LNCaP clone FGC (cell line): ENCODE data around the gene MYADML2.
"Not testable (repeated sequence)": the region's sequence is repeated elsewhere in the genome, so short reads cannot be mapped to it uniquely, and the experiment has no call there.

Experiments used
- DNase-seq: peaks from one replicate; pipeline ENCODE4 v3.0.0-alpha.2; 2011; ENCODE audit warnings: low read depth
- H3K4me3 ChIP-seq: 2 replicates; pipeline ENCODE4 v1.5.1; 2011; ENCODE audit warnings: mild to moderate bottlenecking, low read depth, low read length, control low read depth
- CTCF ChIP-seq: IDR thresholded peaks from 2 replicates; pipeline ENCODE4 v1.5.1; 2012; ENCODE audit warnings: mild to moderate bottlenecking; ENCODE audit not compliant: control insufficient read depth, insufficient read depth; ENCODE audit errors: extremely low read depth

MYADML2 gene

GRCh38 chr17:81918832-81919545 lies 28.0 kb downstream of the MYADML2 start:
- DNase-seq: no peak
- no peak overlapping the region for H3K4me3 ChIP-seq
- TF ChIP-seq CTCF: no peak

GRCh38 chr17:81918333-81918669 lies 28.7 kb downstream of the MYADML2 start:
- H3K4me3 ChIP-seq: peak overlapping the region; percentile 63
- DNase-seq: not testable (repeated sequence)

DNA sequence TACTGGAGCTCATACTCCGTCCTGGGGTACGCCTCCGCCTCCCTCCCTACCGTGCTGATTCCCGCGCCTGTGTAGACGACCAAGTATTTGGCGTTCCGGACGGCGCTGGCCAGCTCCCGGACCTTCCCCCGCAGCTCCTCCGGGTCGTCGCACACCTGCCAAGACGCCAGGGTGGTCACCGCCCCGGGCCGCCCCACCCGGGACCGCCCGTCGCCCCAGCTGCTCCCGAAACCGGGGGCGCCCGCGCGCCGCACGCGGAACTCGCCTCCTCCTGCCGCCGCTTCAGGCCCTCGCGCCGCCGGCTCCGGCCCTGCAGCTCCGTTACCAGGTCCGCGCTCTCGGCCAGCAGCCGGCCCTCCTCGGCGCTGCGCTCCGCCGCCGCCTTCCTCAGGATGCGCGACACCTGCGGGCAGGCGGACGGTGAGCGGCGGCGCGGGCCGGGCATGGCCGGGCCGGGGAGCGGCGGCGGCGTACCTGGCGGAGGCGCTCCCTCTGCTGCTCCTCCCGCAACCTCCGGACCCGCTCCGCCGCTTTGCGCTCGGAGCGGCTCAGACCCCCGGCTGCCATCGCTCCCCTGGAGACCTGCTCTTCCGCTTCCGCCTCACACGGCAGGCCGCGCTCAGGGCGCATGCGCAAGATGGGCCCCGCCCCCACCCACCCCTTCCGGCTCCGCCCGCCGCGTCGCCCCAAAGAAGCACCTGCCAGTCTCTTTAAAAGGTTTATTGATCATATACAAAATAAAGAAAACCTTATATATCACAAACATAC lies 29.3 kb downstream of the MYADML2 start, which contains the start of gene SIRT7:
Gene SIRT7, minus strand, starts transcription at position 612 of the 768 bp plus-strand sequence. Its CDS starts 45 bp downstream, at position 567.
- no peak for DNase-seq
- H3K4me3 ChIP-seq: peak within 1 kb of the TSS; percentile 63
- TF ChIP-seq CTCF: no peak

DNA sequence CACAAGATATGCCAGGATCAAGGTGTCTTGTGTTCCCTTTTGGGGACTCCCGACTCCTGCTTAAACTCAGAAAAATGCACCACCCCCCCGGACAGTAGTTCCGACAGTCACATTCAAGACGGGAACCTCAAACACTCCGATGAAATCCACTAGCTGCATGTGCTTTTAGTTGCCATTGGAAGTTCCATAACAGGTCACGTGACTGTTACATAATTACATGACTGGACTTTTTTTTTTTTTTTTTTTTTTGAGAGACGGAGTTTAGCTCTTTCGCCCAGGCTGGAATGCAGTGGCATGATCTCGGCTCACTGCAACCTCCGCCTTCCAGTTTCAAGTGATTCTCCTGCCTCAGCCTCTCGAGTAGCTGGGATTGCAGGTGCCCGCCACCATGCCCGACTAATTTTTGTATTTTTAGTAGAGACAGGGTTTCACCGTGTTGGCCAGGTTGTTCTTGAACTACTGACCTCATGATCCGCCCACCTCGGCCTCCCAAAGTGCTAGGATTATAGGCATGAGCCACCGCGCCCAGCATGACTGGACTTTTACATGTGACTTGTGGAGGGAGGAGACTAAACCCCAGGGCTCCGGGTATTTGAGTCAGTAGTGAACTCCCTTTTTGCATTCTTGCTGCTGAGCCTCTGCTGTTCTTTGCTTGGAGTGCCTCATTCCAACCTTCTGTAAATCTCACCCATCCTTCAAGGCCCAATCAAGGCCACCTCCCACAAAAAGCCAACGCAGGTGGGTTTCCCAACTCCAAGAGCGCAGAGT lies 30.6 kb downstream of the MYADML2 start:
- peak overlapping the region; percentile 63 for H3K4me3 ChIP-seq
- DNase-seq: no peak
- TF ChIP-seq CTCF: no peak

- H3K4me3 ChIP-seq: no peak overlapping the region
- TF ChIP-seq CTCF: no peak
These were observed 31.7 kb downstream of the MYADML2 start for GRCh38 chr17:81915331-81915730.

GRCh38 chr17:81914103-81914850 lies 32.8 kb downstream of the MYADML2 start:
- no peak for DNase-seq
- no peak for TF ChIP-seq CTCF
- H3K4me3 ChIP-seq: no peak overlapping the region

More at GRCh38 chr17:81915331-81915730, 31.7 kb downstream of the MYADML2 start:
- no peak for DNase-seq
